HG03139 (cell line): Measurements from ENCODE around the gene EHBP1L1.

Experiments used
- ATAC-seq: cut with Tn5 transposase; IDR thresholded peaks from one replicate; pipeline ENCODE4 v1.9.1; 2021; ENCODE audit not compliant: unreplicated experiment

EHBP1L1 gene

GRCh38 chr11:65575568-65576231 is at the start of gene EHBP1L1:
EHBP1L1 (plus strand) TSS chr11:65576053; CDS start chr11:65576303, 250 bp downstream.
- no peak for ATAC-seq

DNA sequence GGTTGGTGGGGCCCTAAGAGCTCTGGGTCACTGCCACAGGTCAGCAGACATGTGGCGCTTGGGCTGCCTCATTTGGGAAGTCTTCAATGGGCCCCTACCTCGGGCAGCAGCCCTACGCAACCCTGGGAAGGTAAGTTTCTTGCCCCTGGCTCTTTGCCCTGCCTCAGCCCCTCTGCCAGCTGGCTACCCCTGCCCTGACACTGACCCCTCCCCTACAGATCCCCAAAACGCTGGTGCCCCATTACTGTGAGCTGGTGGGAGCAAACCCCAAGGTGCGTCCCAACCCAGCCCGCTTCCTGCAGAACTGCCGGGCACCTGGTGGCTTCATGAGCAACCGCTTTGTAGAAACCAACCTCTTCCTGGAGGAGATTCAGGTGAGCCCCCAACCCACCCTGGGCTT is 49.1 kb upstream of the EHBP1L1 start:
- no peak for ATAC-seq

DNA sequence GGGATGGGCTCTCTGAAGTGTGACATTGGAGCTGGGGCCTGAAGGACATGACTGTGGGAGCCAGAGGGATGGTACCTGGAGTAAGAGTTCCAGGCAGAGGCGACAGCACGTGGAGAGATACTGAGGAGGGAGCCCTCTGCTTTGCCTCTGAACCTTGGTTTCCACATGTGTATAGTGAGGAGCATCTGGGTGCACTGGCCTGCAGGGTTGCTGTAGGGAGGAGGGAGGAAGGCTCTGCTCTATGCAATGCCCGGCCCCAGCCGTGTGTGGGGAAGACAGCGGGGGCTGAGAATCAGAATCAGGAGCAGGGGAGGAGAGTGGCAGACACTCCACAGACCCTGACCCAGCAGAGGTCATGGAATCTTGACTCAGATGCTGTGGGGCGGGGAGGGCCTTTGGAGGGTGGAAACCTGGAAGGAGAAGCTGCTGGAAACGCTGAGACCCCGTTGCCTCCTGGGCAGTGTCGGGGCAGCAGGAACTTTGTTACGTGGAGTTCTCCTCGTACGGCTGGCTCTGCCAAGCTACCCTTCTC is 47.0 kb upstream of the EHBP1L1 start:
- ATAC-seq = no peak

GRCh38 chr11:65529475-65530156 is 46.2 kb upstream of the EHBP1L1 start:
- ATAC-seq = no peak

DNA sequence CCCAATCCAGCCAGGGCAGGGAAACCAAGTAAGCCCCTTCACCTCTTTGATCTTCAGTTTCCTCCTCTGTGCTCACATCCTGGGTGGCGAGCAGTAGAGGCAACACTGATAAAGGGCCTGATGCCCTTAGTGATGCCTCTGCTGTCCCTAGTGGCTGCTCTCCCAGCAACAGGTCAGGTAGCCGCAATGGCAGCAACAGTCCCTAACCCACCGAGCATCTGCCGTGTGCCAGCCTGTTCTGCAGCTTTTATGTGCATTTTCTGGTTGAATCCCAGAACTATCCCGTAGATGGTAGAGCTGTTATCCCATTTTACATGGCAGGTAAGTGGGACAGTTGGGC is 45.7 kb upstream of the EHBP1L1 start:
- no peak for ATAC-seq

DNA sequence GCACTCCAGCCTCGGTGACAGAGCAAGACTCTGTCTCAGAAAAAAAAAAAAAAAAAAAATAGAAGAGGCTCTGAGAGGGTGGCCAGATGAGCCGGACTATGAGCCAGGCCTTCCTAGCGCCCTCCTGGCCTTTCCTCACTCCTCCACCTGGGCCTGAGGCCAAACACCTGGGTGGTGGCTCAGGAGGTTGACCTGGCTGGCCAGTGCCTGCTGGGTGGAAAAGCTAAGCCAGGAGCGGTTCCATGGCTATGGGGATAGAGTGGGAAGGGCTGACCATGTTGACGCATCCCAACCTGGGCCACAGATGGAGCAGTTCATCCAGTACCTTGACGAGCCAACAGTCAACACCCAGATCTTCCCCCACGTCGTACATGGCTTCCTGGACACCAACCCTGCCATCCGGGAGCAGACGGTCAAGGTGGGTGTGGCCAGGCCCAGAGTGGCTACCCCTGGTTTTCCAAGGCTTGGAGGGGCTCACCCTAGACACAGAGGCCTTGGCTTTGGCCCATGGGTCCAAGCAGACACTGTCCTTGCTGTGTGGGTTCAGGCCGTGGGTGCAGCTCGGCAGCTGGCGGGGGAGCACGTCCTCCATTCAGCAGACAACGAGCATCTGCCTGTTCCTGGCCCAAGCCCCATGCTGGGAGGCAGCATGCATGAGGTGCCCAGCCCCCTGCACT is 43.3 kb upstream of the EHBP1L1 start:
- no peak for ATAC-seq

DNA sequence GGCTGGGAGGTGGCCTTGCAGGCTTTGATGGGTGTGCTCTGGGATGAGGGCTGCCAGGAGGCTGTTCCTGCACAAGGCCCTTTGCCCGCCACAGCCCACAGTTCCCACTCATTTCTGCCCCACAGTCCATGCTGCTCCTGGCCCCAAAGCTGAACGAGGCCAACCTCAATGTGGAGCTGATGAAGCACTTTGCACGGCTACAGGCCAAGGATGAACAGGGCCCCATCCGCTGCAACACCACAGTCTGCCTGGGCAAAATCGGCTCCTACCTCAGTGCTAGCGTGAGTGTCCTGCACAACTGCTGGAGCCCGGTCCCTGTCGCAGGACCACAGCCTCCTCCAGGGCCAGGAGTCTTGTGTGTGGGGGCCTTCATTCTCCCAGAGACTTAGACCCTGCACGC is 40.8 kb upstream of the EHBP1L1 start:
- ATAC-seq = no peak

DNA sequence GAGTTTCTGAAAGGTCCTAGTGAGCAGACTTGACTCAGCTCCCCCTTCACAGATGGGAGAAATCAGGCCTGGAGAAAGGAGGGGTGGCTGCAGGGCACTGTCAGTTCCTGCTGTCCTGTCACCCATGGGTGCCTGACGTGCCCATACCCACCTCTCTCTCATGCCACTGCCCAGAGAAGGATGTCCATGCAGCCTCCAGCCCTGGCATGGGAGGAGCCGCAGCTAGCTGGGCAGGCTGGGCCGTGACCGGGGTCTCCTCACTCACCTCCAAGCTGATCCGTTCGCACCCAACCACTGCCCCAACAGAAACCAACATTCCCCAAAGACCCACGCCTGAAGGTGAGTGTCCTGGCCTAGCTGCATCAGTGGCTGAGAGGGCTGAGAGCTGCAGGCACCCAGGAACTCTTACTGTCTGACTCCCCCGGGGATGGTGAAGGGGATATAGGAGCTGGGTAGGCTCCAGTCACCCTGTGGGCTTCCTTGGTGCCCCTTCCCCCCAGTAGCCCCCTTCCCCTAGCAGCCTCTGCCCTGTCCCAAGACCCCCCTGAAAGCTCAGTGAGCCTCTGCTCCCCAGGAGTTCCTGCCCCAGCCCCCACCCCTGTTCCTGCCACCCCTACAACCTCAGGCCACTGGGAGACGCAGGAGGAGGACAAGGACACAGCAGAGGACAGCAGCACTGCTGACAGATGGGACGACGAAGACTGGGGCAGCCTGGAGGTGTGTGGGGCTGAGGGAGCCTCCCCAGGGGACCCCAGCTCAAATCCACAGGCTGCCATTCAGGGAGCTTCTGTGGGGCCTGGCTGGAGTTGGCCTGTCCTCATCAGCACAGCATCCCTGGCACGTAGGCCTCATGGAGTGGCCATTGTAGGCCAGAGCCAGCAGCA is 39.2 kb upstream of the EHBP1L1 start:
- no peak for ATAC-seq

DNA sequence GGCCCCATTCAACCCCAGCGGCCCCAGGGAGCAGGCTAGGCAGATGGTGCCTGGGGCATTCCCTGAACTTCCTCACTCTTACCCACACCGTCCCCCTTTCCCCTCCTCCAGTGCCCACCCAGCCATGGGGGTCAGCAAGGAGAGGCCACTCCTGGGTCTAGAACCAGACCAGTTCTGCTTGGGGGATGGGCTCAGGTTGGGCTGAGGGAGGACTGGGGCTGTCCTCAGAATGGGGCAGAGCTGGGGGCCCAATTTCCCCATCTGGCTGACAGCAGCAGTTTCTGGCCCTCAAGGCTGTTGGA is 38.6 kb upstream of the EHBP1L1 start:
- no peak for ATAC-seq

DNA sequence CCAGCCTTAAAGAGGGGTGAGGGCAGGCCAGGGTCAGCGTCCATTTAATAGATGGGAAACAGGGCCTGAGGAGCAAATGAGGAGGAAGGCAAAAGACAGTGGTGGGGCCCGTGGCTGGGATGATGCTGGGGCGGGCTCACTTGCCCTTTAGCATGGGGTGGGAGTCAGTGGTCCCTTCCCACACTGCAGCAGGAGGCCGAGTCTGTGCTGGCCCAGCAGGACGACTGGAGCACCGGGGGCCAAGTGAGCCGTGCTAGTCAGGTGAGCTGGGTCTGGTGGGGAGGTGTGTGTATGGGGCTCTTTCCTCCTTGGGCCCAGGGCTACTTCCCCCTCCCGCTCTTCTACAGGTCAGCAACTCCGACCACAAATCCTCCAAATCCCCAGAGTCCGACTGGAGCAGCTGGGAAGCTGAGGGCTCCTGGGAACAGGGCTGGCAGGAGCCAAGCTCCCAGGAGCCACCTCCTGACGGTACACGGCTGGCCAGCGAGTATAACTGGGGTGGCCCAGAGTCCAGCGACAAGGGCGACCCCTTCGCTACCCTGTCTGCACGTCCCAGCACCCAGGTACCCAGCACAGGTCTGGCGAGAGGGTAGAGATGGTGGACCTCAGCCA is 38.1 kb upstream of the EHBP1L1 start:
- no peak for ATAC-seq

GRCh38 chr11:65538232-65538914 is 37.5 kb upstream of the EHBP1L1 start:
- ATAC-seq = no peak

GRCh38 chr11:65538915-65539743 is 36.7 kb upstream of the EHBP1L1 start:
- no peak for ATAC-seq

GRCh38 chr11:65539744-65540289 is 36.0 kb upstream of the EHBP1L1 start:
- ATAC-seq = peak; percentile 42

- ATAC-seq = peak; percentile 51
Measured at GRCh38 chr11:65540290-65541092, 35.4 kb upstream of the EHBP1L1 start.

- no peak for ATAC-seq
Measured at GRCh38 chr11:65541093-65541982, 34.5 kb upstream of the EHBP1L1 start.

DNA sequence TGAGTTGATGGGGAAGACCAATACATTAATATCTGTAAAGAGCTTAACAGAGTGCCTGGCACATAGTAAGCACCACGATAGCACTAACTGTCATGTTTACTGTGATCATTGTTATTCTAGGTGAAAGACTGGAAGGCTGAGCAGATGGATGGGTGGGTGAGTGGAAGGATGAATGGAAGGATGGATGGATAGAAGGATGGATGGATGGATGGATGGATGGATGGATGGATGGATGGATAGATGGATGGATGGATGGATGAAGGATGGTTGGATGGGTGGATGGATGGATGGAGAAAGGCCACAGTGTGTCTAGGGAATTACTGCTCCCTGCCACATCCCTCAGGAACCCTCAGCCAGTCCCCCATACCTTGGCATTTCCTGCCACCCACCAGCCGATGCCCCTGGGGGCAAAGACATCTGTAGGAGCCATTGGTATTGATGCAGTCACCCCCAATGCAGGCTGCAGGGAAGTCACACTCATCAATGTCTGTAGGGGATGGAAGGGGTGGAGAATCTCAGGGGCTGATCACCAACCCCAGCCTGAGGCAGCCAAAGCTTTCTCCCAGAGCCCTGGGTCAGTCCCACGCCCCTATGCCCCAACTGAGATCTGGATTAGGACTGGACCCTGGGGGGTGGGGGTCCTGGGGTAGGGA is 33.0 kb upstream of the EHBP1L1 start:
- no peak for ATAC-seq

DNA sequence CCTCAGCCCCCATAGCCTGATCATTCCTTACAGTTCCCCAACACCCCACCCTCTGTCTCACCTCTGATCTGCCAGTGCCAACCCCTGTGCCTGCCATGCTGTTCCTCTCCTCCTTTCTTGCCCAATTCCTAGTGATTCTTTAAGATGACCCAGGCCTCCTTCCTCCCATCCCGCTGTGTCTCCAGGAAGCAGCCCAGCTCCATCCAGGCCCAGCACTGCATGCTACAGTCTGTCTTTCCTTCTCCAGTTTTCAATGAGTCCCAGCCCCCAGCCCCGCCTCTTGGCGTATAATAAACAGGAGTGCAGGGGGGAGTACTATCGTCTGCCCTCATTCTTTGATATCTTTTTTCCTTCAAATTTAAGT is 30.0 kb upstream of the EHBP1L1 start:
- no peak for ATAC-seq
